Daoy (cell line): ENCODE results near the gene RCBTB2. TPM values are rescaled to one million over a fixed set of nuclear protein-coding genes. Genes with fewer than 3 reads are reported as not detected.

Experiments
- DNase-seq: peaks from one replicate; pipeline ENCODE4 v3.0.0-alpha.2; 2015; ENCODE audit warnings: low read depth
- total RNA-seq: library from RNA; depleted of rRNA; stranded (reverse); fragments of >200 nt; shearing (Covaris generic); gene quantifications from 2 replicates; pipeline ENCODE4 v1.2.3, GENCODE V29; 2014

Gene RCBTB2
- total RNA-seq, 1 experiment from 2014 or later = 2.9 TPM

DNA sequence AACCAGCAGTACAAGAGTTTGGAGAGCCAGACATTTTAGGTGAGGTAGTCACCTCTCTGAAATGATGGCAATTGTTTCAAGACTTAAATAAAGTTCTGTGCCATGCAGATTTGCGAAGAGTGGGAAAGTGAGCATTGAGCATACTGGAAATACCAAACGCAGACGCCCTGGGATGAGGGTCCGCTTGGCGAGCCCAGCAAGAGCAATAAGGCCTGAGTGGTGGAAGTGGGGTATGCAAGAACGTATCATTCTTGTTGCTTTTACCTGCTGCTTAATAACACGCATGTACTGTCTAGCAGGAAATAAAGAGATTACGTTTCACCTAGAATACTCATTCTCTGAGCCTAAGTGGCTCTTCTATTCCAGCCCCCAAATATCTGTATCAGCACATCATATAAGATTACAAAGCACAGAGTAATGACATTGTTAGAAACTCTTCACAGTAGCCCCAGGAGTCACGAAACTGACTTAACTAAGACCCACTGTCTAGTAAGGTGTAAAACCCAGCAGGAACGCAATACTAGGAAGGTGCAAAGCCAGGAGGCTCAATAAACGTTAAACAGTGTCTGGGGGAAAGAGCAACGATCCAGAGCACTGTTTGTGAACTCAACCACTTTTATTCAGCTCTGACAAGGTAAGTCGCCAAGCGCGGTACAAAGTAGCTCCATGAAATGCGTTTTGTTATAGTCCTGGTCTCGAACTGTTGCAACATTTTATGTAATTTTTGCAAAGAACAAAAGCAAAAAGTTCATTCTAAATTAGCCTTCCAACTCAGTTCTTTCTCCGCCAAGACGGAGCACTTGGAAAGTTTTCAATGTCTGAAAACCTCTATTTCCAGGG lies 1.2 kb downstream of the RCBTB2 start:
- peak; percentile 7 for DNase-seq

DNA sequence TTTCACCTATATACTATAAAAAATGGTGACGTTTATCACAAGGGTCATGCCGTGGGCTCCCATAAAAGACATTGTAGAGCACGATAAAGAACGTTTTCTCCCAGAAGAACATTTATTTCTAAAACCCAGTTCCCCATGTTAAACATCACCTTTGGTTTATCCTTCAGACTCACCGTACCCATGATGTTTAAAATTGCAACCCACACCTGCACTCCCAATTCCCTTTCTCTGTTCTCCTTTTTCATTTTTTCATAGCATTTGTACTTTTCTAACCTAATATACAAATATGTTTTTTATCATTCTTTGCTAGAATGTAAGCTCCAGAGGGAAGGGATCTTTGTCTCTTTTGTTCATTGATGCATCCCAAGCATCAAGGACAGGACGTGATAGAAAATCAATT lies 2.0 kb downstream of the RCBTB2 start:
- no peak for DNase-seq

DNA sequence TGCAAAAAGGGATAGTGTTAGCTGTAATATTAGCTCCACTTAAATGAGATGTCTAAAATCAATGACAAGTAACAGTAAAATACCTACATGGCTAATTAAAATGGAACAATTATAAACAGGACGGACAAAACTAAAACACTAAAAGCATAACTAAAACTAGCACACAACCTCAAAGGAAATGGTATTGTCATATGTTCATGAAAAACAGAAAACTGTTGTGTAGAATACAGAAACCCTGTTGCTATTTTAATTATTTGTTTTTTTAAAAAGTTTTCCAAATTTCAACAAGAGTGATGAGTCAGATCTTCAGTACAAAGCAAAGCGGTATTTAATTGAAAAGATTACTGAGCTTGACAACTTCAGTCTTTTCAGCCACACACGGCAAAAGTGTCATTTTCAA lies 4.2 kb downstream of the RCBTB2 start:
- DNase-seq = no peak

DNA sequence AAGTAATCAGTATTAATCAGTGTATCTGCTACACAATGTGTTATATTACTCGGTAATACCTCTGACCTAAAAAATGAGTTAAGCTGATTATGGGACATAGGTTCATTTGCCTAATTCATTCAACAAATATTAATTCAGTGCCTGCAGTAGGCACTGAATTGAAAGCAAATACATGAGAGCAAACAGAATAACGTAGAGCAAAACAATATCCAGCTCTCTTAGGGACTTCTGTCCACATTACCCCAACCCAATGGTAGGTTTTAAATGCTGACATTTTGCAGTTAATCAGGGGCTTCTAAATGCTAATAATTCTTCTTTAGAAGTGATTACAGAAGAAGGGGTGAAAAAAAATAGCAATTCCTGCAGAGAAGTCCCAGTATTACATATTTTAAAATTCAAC lies 4.9 kb downstream of the RCBTB2 start:
- no peak for DNase-seq

DNA sequence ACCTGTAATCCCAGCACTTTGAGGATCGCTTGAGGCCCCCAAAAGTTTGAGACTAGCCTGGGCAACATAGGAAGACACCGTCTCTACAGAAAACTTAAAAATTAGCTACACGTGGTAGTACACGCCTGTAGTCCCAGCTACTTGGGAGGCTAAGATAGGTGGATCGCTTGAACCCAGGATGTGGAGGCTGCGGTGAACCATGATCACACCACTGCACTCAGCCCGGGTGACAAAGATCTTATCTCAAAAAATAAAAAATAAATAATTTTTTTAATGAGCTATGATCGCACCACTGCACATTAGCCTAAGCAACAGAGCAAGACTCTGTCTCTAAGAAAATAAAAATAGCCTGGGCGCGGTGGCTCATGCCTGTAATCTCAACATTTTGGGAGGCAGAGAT lies 6.6 kb downstream of the RCBTB2 start:
- DNase-seq = no peak

DNA sequence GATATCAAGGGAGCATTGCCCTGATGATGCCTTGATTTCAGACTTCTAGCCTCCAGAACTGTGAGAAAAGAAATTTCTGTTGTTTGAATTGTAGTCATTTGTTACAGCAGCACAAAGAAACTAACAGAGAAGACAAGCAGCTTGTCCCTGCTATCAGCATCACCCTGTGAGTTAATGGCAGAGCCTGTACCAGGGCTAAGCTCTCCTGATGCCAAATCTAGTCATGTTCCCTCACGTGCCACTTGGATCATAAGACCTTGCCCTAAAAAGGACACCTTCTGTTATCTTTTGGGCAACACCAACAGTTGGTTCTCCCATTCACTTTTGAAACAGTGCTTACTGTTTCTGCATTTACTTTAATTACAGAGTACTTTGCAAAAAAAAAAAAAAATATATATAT lies 14.8 kb downstream of the RCBTB2 start:
- DNase-seq = no peak

DNA sequence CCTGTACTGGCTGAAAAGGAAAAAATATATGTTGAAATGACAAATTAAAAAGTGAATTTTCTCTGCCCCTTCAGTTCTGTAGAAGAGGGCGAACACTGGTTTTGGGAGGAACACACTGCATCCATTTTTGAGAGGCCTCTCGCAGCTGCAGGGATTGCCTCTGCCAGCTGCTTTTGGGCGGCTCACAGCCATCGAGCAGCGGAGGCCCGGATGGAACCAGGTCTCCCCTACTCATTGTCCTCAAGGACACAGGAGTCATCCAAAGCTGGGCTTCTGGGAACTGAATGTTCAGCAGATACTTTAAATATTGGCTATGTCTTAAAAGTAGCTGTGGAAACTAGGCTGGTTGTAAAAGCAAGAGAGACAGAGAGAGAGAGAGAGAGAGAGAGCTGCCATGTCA lies 17.1 kb downstream of the RCBTB2 start:
- no peak for DNase-seq

DNA sequence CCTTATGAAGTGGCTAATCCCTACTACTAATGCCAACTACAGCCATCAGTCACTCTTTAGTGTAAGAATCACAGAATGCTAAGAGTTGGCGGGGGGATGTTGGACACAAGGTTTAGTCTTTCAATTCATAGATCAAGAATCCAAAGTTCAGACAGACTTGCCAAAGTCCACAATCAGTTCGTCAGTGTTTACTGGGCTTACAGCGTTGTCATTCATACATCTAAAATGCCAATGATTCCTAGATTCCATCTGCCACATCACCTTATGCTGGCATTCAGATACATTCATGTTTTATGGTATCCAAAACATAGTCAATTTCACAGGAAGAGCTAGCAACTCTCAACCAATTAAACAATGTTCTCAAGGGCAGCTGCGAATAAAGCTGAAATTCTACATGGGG lies 18.1 kb downstream of the RCBTB2 start:
- DNase-seq = no peak

DNA sequence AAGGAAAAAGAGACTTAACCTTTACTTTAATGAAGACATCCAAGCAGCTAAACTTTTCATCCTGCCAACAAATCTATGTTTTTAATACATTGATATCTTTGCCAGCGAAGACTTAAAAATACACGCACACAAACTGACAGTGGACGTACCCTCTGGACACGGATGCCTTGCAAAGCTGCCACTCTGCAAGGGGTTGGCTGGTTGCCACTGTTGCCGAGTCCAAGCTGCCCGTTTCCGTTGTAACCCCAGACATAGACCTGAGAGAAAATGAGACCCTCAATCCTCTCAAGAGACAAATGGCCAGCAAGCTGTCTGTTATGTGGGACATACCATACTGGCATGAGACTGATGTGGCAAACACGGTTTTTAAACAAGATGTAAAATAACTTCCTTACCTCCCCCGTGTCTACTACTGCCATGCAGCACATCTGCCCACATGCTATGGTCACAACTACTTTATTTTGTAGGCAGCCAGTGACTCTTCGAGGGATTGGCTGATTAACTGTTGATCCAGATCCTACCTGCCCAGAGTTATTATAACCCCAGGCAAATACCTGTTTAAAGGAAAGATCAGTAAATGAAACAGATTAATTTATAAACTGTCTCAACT lies 21.2 kb downstream of the RCBTB2 start:
- DNase-seq = no peak

DNA sequence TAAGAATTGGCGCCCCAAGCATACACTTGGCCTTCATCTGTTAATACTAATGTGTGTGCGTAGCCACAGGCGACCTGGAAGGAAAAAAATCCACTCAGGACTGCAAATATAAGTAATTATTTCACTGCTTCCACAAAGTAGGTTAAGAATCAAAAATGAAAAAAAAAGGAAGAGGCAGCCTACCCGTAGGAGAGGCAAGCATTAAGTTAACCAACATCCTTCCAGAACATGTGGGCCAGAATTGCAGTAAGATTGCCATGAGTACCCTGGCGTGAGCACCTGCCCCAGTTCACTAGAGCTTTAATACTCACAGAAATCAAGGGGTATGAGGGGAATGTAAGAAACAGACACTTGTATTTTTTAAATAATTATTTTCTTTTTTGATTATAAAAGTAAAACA lies 22.2 kb downstream of the RCBTB2 start:
- no peak for DNase-seq

DNA sequence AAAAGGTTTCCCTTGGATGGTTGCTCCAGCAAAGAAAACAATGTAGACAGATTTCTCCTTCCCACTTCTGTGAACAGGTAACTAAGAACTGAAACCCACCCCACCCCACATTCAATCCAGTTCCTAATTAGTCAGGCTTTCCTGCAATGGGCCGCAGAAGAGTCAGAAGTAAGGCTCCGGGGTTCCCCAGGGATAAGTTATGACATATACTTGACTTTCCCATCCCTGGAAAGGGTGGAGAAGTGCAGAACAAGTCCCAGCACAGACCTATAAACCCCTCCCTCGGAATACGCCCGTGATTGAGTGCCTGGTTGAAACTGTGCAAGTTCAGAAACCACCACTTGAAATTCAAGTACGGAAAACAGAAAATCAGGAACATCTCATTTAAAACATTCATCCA lies 24.9 kb downstream of the RCBTB2 start:
- no peak for DNase-seq

DNA sequence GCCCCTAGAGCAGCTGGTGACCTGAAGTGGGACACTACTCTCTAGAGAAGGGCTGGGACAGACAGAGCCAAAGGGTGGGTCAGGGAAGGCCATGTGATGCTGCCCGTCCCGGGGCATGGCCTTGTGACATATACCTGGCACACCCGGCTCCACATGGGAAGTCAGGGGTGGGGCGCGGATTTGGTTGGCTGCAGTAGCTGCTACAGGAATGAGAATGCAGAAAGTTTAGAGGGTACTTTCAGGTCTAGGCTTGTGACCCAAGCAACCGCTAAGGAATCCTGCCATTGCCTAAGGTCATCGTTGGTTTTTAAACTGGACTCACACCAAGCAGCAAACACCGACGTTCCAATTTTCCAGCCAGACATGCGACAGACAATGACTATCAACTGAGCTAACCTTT lies 25.9 kb downstream of the RCBTB2 start:
- DNase-seq = no peak

DNA sequence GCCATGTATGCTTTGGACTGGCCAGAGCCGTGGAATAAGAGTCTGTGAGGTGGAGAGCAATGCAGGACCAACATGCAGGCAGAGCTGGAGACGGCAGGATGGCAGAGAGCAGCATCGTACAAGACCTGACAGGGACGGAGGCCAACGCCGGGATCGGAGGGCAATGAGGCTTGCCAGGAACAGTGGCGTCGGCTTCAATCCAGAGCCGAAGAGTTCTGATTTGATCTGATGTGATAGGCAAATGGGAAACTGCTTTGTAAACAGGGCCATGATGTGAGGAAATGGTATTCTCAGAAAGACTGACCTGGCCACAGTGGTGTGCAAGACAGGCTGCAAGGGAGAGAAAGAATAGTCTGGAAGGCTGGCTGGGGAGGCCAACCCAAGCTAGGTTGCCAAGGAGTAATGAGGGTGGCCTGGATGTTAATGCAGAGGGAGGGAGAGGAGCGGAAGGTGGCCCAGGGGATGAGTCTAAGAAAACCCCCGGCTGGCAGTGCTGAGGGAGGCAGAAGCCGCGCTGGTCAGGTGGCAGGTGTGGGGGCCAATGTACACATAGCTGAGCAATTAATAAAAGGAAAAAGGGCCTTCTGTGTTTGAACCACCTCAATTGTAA lies 26.7 kb downstream of the RCBTB2 start:
- no peak for DNase-seq

DNA sequence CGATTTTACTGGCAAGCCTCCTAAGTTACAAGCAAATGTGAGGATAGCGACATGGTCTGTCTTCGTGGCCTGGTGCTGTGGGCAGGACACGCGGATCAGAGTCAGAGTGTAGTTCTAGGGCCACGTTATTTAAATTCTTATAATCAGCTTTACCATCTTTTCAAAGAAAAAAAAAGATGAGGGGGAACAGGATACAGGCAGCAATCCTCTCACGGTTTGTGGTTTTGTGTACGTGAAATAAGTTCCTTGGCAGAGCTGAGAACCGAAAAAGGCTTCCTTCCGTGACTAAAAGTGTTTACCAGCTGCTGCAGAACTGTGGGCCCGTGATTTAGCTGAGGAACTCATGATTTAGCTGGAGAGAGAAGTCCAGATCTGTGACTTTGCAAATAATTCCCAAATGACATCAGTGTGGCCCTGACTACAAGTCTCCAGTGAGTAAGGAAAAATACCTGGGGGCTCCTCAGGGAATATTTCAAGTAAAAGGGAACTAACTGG lies 27.2 kb downstream of the RCBTB2 start:
- no peak for DNase-seq

DNA sequence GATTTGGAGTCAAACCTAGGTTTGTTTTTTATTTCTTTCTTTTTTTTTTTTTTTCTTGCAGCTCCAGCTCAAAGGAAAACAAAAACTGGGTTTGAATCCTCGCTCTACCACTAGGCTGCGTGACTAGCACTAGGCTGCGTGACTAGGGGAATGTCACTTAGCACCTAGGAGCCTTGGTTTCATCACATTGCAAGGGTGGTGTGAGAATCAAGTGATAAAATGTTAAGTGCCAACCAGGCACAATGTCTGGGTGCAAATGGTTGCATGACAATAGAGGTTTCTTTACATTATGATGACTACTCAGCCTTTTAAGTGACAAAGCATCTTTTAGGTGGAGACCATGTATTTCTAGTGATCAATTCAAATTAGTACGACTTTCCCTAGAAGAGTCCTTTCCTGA lies 27.9 kb downstream of the RCBTB2 start:
- no peak for DNase-seq

DNA sequence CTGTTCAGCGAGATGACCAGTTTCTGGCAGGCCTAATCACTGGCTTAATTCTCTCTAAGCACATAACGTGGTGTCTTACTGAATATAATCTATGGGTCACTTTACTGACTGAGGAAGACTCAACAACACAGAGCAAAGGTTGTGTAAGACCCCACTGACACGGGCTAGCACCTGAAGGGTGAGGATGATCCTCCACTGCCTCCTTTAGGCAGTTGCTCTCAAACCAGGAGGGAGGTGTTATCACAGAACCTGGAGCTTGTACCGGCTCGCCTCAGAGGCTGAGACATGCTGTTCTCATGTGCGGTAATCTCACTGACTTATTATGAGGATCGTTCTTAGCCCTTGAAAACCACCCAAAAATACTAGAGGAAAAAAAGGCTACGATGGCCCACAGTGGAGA lies 28.3 kb downstream of the RCBTB2 start:
- no peak for DNase-seq

DNA sequence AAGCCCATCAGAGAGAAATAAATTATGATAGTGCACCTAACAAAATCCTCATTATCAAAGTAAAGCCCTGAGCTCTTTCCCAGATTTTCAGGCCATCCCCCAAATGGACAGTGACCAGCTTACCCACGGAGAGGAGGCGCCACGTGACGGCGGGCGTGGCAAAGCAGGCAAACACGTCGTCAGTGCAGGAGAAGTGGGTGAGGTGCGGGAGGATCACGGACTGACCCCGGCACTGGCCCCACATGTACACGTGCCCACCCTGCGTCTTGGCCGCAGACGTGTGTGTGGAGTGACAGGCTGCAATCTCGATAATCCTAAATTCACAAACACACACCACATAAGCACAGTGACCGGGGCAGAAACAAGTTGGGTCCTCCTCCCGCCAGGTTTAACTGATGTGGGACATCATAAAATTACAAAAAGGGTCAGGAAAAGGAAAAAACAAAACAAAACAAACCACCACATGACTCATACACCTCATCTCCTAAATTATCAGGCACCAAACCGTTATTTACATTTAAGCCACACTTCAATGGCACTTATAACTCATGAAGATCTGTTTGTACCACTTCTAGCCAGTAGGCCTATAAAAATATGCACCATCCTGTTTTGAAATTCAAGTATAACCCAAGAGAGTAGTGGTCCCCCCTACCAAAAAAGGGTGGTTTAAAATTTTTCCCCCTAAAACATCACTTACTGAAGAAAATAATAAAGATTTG lies 30.1 kb downstream of the RCBTB2 start:
- DNase-seq = no peak

DNA sequence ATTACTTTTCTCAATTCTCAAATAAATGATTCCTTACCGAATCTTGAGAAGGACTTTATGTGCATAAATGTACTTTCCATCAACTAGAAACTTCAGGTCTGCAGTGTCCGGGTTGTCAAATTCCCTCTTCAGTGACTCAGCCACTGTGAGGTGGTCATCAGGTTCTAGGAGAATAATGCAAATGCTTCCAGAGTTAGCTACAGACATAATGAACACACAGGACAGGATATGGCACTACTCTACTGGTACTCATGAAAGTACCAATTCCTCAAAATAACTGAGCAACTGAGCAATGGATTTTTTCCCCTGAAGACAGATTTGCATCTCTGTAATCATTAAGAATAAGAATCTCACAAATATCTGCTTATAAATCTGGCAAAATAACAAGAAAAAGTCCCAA lies 31.2 kb downstream of the RCBTB2 start:
- DNase-seq = no peak

DNA sequence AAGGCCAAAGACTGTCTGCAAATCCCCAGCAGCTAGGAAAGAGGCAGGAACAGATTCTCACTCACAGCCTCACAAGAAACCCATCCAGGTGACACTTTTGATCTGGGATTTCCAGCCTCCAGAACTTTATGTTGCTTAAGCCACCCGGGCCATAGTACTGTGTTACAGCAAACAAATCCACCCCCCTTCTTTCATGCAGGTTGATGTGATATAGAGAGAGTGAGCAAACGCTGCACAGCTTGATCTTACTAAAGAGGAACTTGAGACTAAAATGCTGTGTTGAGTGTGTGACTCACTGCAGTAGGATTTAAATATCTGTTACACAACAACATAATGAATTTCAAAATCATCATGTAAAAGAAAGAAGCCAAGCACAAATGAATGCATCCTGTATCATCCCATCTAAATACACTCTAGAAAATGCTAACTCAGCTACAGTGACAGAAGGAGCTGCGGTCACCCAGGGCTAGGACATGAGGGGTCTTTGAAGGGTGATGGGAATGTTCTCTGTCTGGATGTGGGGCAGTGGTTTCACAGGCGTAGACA lies 32.2 kb downstream of the RCBTB2 start:
- DNase-seq = no peak

DNA sequence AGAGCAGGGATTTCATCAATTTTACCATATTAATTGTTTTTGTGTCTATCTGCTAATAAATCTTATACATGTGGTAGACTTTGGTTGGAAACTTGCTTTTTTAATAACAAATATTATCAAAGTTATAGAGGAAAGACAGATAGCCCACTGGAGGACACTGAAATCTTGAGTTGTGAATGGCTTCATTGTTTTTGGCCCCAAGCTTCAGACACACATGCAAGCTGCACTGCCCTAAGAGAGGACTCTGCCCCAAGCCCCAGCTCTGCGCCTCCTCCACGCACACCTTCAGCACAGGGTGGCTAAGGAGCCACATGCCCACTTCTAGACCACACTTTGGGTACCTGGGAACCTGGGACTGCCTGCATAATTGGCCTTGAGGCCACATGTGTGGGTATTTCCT lies 35.2 kb downstream of the RCBTB2 start:
- no peak for DNase-seq

DNA sequence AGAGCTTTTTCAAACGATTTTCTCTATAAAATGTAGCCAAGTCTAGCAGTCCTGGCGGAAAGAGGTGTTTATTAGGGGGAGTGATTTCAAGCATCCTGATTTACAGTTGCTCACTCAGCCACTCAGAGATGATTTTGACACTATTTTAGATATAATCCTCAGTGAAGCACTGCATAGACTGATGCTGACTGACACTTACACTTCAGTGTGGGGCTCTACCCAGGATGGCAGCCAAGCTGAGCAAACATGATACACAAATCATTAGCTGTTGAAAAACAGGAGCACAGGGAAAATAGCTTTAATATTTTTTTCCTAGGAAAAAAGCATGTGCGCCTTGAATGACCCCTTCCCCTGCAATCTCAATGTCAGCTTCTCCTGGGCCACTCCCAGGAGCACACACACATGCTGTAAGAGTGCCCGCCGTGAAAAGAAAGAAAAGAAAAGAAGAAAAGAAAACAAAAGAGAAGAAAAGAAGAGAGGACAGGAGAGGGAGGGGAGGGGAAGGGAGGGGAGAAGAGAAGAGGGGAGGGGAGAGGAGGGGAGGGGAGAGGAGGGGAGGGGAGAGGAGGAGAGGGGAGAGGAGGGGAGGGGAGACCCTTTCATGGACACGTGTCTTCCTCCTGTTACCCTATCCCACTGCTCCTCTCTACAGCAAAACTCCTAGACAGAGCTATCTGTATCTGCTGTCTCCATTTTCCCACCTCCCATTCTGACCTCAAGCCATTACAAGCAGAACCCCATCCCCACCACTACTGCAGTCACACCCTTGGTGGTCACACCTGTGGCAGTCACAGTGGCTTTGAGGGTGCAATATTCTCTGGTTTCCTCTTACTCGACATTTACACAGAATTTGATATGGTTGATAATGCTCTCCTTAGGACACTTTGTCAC lies 36.4 kb downstream of the RCBTB2 start:
- DNase-seq = no peak
